Endodermal cell (in vitro differentiated cells): ENCODE results near the gene ATN1. TPM values are rescaled to one million over a fixed set of nuclear protein-coding genes. Genes with fewer than 3 reads are reported as not detected.

Source experiments
- DNase-seq: peaks from one replicate; pipeline ENCODE4 v3.0.0-alpha.2; 2017
- H3K27ac ChIP-seq: 2 replicates; pipeline ENCODE4 v1.5.1; 2013; ENCODE audit warnings: mild to moderate bottlenecking, low read depth, low read length, moderate library complexity
- H3K27me3 ChIP-seq: 2 replicates; pipeline ENCODE4 v1.6.1; 2013; ENCODE audit warnings: mild to moderate bottlenecking, low read length, moderate library complexity; ENCODE audit not compliant: insufficient read depth, control insufficient read depth, poor library complexity, severe bottlenecking
- H3K36me3 ChIP-seq: 2 replicates; pipeline ENCODE4 v1.7.0; 2013; ENCODE audit warnings: mild to moderate bottlenecking, low read length, moderate library complexity; ENCODE audit not compliant: control insufficient read depth, insufficient read depth
- H3K4me1 ChIP-seq: one replicate; pipeline ENCODE4 v1.7.0; 2013; ENCODE audit warnings: low read length; ENCODE audit not compliant: control insufficient read depth, insufficient read depth
- H3K4me3 ChIP-seq: 2 replicates; pipeline ENCODE4 v1.5.1; 2013; ENCODE audit warnings: mild to moderate bottlenecking, low read length, moderate library complexity
- H3K9ac ChIP-seq: 2 replicates; pipeline ENCODE4 v1.6.1; 2013; ENCODE audit warnings: mild to moderate bottlenecking, low read length, moderate library complexity; ENCODE audit not compliant: poor library complexity, severe bottlenecking; ENCODE audit errors: extremely low read depth
- H3K9me3 ChIP-seq: 2 replicates; pipeline ENCODE4 v1.6.1; 2013; ENCODE audit warnings: mild to moderate bottlenecking, low read length, moderate library complexity; ENCODE audit not compliant: control insufficient read depth
- H3K27ac Mint-ChIP-seq: 2 replicates; pipeline ENCODE4 v1.8.0; 2020; ENCODE audit warnings: mixed read lengths
- H3K27me3 Mint-ChIP-seq: 2 replicates; pipeline ENCODE4 v1.8.0; 2021; ENCODE audit warnings: mild to moderate bottlenecking, mixed read lengths; ENCODE audit not compliant: insufficient read depth
- H3K36me3 Mint-ChIP-seq: 2 replicates; pipeline ENCODE4 v1.8.0; 2020; ENCODE audit warnings: low read depth, mixed read lengths
- H3K4me1 Mint-ChIP-seq: 2 replicates; pipeline ENCODE4 v1.8.0; 2020; ENCODE audit warnings: mixed read lengths
- H3K4me3 Mint-ChIP-seq: 2 replicates; pipeline ENCODE4 v1.8.0; 2020; ENCODE audit warnings: mild to moderate bottlenecking, moderate library complexity, mixed read lengths
- H3K9me3 Mint-ChIP-seq: 2 replicates; pipeline ENCODE4 v1.8.0; 2020; ENCODE audit warnings: mild to moderate bottlenecking, mixed read lengths
- WGBS, 2 experiments: methylation state at CpG; one replicate each; pipeline versions ENCODE4 v1.1.5 to v1.1.7; 2013; ENCODE audit warnings: missing lambda C conversion rate in 2 of 2, mixed read lengths in 1 of 2; ENCODE audit not compliant: insufficient coverage in 1 of 2, insufficient read length in 1 of 2; 5-methylcytosine and 5-hydroxymethylcytosine counted together
- total RNA-seq, 2 donors: library from RNA; stranded (reverse); fragmentation: NEBNext Ultra II Directional in 1 of 2; extraction: Animal tissue kit (Norgen Biotek cat#: 25700) in 1 of 2; gene quantifications; 2 replicates in 1 of 2; 3 replicates in 1 of 2; pipeline ENCODE4 v1.2.1, GENCODE V29; 2021
- TF ChIP-seq, protein P1 (sequence below): fragments of 200-600 bp; sonication (generic); conservative IDR thresholded peaks from 2 replicates; pipeline ENCODE4 v1.5.0; 2021; ENCODE audit warnings: antibody characterized with exemption, mild to moderate bottlenecking

The ATN1 gene
- total RNA-seq, 2 donors from 2014 or later = 111 to 244 TPM

DNA sequence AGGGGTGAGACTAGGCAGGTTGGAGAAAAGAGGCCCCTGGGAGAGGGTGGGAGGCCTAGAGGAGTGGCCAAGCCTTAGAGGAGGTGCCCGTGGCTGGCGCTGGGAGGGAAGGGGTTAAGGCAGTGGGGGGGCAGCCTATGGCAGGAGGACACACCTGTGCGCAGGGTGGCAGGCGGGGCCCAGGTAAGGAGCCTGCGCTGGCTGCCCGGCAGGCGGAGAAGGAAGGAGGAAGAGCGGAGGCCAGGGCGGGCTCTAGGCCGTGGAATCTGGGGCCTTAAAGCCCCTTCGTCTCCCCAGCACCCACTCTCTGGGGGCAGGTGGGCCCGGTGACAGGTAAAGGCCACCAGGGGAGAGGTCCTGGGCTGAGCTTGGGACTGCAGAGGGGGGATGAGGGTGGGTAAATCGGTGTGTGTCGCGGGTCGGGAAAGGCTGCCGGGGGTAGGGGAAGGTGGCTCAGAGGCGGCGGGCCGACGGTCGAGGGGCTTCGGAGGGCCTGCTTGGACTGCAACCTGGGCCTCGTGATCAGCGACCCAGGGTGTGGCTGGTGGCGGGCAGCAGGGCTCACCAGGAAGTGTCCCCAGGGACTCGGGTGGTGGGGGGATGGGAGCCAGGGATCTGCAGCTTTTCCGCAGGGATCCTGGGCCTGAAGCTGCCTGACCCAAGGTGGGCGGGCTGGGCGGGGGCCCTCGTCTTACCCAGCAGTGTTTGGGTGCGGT, 35.4 kb downstream of the ATN1 start:
- no peaks in the 10 kb centered on the region for H3K27me3 Mint-ChIP-seq
- H3K4me1 ChIP-seq = peaks cover 4% of the 10 kb centered on the region
- no peaks in the 10 kb centered on the region for H3K9me3 Mint-ChIP-seq
- H3K27me3 ChIP-seq = no peaks in the 10 kb centered on the region
- peak overlapping the region; percentile 99 for H3K27ac Mint-ChIP-seq
- H3K27ac ChIP-seq = no peak overlapping the region
- H3K4me1 Mint-ChIP-seq = peaks cover 48% of the 10 kb centered on the region
- WGBS, 2 experiments = 82 to 96% methylated on average over 22 to 32 of the region's 32 CpGs
- DNase-seq = peak; percentile 99
- H3K9ac ChIP-seq = no peak overlapping the region
- no peak overlapping the region for H3K4me3 ChIP-seq
- H3K4me3 Mint-ChIP-seq = peak overlapping the region; percentile 98
- peaks cover 49% of the 10 kb centered on the region for H3K36me3 Mint-ChIP-seq
- no peaks in the 10 kb centered on the region for H3K9me3 ChIP-seq
- TF ChIP-seq, protein P1, sequence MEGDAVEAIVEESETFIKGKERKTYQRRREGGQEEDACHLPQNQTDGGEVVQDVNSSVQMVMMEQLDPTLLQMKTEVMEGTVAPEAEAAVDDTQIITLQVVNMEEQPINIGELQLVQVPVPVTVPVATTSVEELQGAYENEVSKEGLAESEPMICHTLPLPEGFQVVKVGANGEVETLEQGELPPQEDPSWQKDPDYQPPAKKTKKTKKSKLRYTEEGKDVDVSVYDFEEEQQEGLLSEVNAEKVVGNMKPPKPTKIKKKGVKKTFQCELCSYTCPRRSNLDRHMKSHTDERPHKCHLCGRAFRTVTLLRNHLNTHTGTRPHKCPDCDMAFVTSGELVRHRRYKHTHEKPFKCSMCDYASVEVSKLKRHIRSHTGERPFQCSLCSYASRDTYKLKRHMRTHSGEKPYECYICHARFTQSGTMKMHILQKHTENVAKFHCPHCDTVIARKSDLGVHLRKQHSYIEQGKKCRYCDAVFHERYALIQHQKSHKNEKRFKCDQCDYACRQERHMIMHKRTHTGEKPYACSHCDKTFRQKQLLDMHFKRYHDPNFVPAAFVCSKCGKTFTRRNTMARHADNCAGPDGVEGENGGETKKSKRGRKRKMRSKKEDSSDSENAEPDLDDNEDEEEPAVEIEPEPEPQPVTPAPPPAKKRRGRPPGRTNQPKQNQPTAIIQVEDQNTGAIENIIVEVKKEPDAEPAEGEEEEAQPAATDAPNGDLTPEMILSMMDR = peak; percentile 52
- H3K36me3 ChIP-seq = peaks cover 40% of the 10 kb centered on the region

DNA sequence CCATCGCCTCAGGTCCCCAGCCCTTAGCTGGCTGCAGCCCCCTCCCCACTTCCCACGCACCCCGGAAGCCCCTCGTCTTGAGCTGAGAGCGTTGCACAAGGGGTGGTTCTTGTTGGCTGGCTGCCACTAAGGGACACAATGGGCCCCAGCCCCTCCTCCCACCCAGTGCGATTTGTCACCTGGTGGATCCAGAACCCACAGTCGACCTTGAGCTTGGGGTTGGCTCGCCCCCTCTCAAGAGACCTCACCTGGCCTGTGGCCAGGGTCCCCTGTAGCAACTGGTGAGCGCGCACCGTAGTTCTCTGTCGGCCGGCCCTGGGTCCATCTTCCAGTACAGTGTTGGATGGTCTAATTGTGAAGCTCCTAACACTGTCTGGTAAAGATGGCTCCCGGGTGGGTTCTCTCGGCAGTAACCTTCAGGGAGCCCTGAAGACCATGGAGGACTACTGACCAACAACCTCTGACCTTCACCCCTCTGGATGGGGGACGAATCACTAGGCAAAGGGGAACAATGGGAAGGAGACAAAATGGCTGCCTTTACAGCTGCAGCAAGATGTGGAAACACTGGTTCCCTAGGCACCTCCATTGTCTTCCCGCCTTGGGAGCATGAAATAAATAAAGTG, 36.1 kb downstream of the ATN1 start:
- peak overlapping the region; percentile 98 for H3K4me3 Mint-ChIP-seq
- H3K9me3 ChIP-seq = no peaks in the 10 kb centered on the region
- no peak overlapping the region for H3K9ac ChIP-seq
- H3K4me3 ChIP-seq = no peak overlapping the region
- peaks cover 56% of the 10 kb centered on the region for H3K4me1 Mint-ChIP-seq
- TF ChIP-seq, protein P1 = no peak
- H3K27ac ChIP-seq = peak overlapping the region; percentile 1
- peaks cover 47% of the 10 kb centered on the region for H3K36me3 ChIP-seq
- DNase-seq = peak; percentile 74
- H3K4me1 ChIP-seq = peaks cover 4% of the 10 kb centered on the region
- H3K27ac Mint-ChIP-seq = peak overlapping the region; percentile 99
- WGBS, 2 experiments = 91 to 99% methylated on average over 10 to 17 of the region's 17 CpGs
- H3K9me3 Mint-ChIP-seq = no peaks in the 10 kb centered on the region
- no peaks in the 10 kb centered on the region for H3K27me3 ChIP-seq
- H3K36me3 Mint-ChIP-seq = peaks cover 56% of the 10 kb centered on the region
- H3K27me3 Mint-ChIP-seq = no peaks in the 10 kb centered on the region

DNA sequence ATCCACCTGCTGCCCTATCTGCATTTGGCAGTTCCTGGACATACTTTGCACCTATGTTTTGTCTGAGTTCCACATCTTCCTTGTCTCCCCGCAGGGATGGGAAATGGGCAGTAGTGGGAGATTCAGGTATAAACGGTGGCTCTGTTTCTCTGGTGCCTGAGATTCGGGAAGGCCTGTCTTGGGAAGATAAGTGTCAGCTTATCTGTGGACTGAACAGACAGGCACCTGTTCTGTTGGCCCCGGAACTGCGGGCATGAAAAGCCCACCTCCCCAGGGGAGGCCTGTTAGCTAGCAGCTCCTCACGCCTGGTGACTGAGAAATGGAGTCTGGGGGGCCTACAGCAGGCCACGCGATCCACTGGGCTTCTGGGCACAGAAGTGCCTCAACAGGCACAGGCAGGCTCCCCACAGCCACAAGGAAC, 36.9 kb downstream of the ATN1 start:
- Histone ChIP-seq H3K9me3 (no peaks in the 10 kb centered on the region), H3K4me1 (peaks cover 10% of the 10 kb centered on the region), H3K4me3 (no peak overlapping the region), H3K27ac (peak overlapping the region; percentile 29), H3K9ac (no peak overlapping the region), H3K27me3 (no peaks in the 10 kb centered on the region), H3K36me3 (peaks cover 52% of the 10 kb centered on the region)
- Mint-ChIP-seq H3K9me3 (no peaks in the 10 kb centered on the region), H3K4me3 (peak overlapping the region; percentile 98), H3K27me3 (no peaks in the 10 kb centered on the region), H3K36me3 (peaks cover 57% of the 10 kb centered on the region), H3K27ac (peak overlapping the region; percentile 99), H3K4me1 (peaks cover 61% of the 10 kb centered on the region)
- DNase-seq = no peak
- TF ChIP-seq, protein P1 = no peak
- 86 to 89% methylated on average over 8 of the region's 8 CpGs for WGBS, 2 experiments
